ENCODE data around the gene WBP2. TPM values are rescaled to one million over a fixed set of nuclear protein-coding genes. Genes with fewer than 3 reads are reported as not detected.
A peak's percentile ranks its signal among the peaks of the same experiment; 100 is the strongest.

WBP2 gene
- total and polyA plus RNA-seq, 2 of the 13 experiments (the other 11 are each of a cell fraction or from before 2014, with no cell fraction given): 29.2 to 29.5 TPM

- no peak for TF ChIP-seq ZNF816 (CRISPR knock-in tag; IDR thresholded peaks at IDR 0.05; ENCODE audit: borderline replicate concordance)
- peak; percentile 75 for TF ChIP-seq ZNF24 (IDR thresholded peaks at IDR 0.05)
- TF ChIP-seq MIER2 (CRISPR knock-in tag; IDR thresholded peaks at IDR 0.05): no peak
- no peak for TF ChIP-seq SUZ12 (IDR thresholded peaks at IDR 0.05; ENCODE audit: low read depth, low read length)
- 0 out of 2 replicates have a peak, but pooled peaks have one; percentile 36 for TF ChIP-seq NFIB (CRISPR knock-in tag; IDR thresholded peaks at IDR 0.05; ENCODE audit: borderline replicate concordance)
- no peak for TF ChIP-seq NONO (IDR thresholded peaks at IDR 0.05)
- no peak for TF ChIP-seq NONO (CRISPR knock-in tag; conservative IDR thresholded peaks at IDR 0.05)
- peak; percentile 19; the same call in 1 of the 2 replicates for TF ChIP-seq ZNF776 (CRISPR knock-in tag; IDR thresholded peaks at IDR 0.05)
- no peak for TF ChIP-seq FOXK1 (CRISPR knock-in tag; IDR thresholded peaks at IDR 0.05; ENCODE audit: borderline replicate concordance, low read depth)
- TF ChIP-seq MTA1 (CRISPR knock-in tag; IDR thresholded peaks at IDR 0.05; ENCODE audit: borderline replicate concordance): 0 out of 2 replicates have a peak, but pooled peaks have one; percentile 4
- TF ChIP-seq HBP1 (CRISPR knock-in tag; IDR thresholded peaks at IDR 0.05; ENCODE audit: low read depth): no peak
- no peak for TF ChIP-seq ZBTB21 (CRISPR knock-in tag; IDR thresholded peaks at IDR 0.05)
- 0 out of 2 replicates have a peak, but pooled peaks have one; percentile 30 for TF ChIP-seq ZMYM3 (CRISPR knock-in tag; IDR thresholded peaks at IDR 0.05)
- TF ChIP-seq ZNF367 (CRISPR knock-in tag; IDR thresholded peaks at IDR 0.05; ENCODE audit: borderline replicate concordance): no peak
- TF ChIP-seq GABPB1 (CRISPR knock-in tag; IDR thresholded peaks at IDR 0.05): no peak
- TF ChIP-seq CSRNP2 (CRISPR knock-in tag; conservative IDR thresholded peaks at IDR 0.05; ENCODE audit: low read depth): no peak
- no peak for TF ChIP-seq ZSCAN9 (CRISPR knock-in tag; IDR thresholded peaks at IDR 0.05; ENCODE audit: borderline replicate concordance)
- TF ChIP-seq ZNF878 (CRISPR knock-in tag; IDR thresholded peaks at IDR 0.05): no peak
- TF ChIP-seq CEBPB (IDR thresholded peaks at IDR 0.05; ENCODE audit: borderline replicate concordance, low read depth, low read length): no peak
- TF ChIP-seq HDAC2 (CRISPR knock-in tag; IDR thresholded peaks at IDR 0.05): no peak
Observed at GRCh38 chr17:75873587-75874322, 18.6 kb upstream of the WBP2 start (continued).

All from HepG2 (cell line).